ENCODE measurements around the gene ABLIM1.

GRCh38 chr10:114504769-114505579 is 153.1 kb downstream of the ABLIM1 start:
- TF ChIP-seq CTCF (IDR thresholded peaks at IDR 0.05; ENCODE audit: insufficient read depth, low read depth, low read length), result no peak
- no peak for TF ChIP-seq EZH2 (IDR thresholded peaks at IDR 0.05; ENCODE audit: insufficient read depth, low read length)
